ENCODE data around the gene RPL27. TPM values are rescaled to one million over a fixed set of nuclear protein-coding genes. Genes with fewer than 3 reads are reported as not detected.
"Not testable (repeated sequence)": the region's sequence is repeated elsewhere in the genome, so short reads cannot be mapped to it uniquely, and the experiment has no call there.

The RPL27 gene
- total RNA-seq, 4 donors from 2014 or later = 243 to 836 (median 677) TPM

- 82 to 85% methylated on average over 4 to 5 of the region's 5 CpGs for WGBS, 2 donors (ENCODE audit: low coverage in 1 of 2)
- H3K36me3 ChIP-seq = peaks cover 0 to 40% (median 15%) of the 10 kb centered on the region in 4 donors
- DNase-seq = no peak
Observed at GRCh38 chr17:42992872-42993271, 5.3 kb upstream of the RPL27 start.

GRCh38 chr17:42993913-42994312, 4.3 kb upstream of the RPL27 start:
- H3K4me1 ChIP-seq; H3K27me3 ChIP-seq; H3K9me3 ChIP-seq; intact Hi-C loops (cut with DNase I; ENCODE audit: low total_unique reads); H3K27ac ChIP-seq; H3K4me3 ChIP-seq; in situ Hi-C loops (cut with MboI; ENCODE audit: low pct_ligation_motif_present in 1 of 4, low pct_unique_long_range_greater_than_20kb in 1 of 4, low sequenced_read_pairs in 3 of 4); DNase-seq: not testable (repeated sequence)
- H3K36me3 ChIP-seq = peaks cover 0 to 30% (median 9%) of the 10 kb centered on the region in 4 donors
- WGBS, 2 donors (ENCODE audit: low coverage in 1 of 2) = 82% methylated on average over 2 to 10 of the region's 10 CpGs

More at GRCh38 chr17:42992872-42993271, 5.3 kb upstream of the RPL27 start:
- Histone ChIP-seq H3K27me3 (no peaks in the 10 kb centered on the region), H3K27ac (no peak overlapping the region), H3K9me3 (no peaks in the 10 kb centered on the region), H3K4me1 (peaks cover 5 to 7% (median 7%) of the 10 kb centered on the region in 4 donors), H3K4me3 (no peak overlapping the region)
- TF ChIP-seq POLR2A (IDR thresholded peaks at IDR 0.05) = no peak
- no peak for TF ChIP-seq EP300 (IDR thresholded peaks at IDR 0.05; ENCODE audit: low read depth)
- no peak for TF ChIP-seq POLR2AphosphoS5 (IDR thresholded peaks at IDR 0.05)
- TF ChIP-seq CTCF (IDR thresholded peaks at IDR 0.05) = no peak
- intact Hi-C loops (cut with DNase I; ENCODE audit: low total_unique reads) = no loop called here
- in situ Hi-C loops (cut with MboI; ENCODE audit: low pct_ligation_motif_present in 1 of 4, low pct_unique_long_range_greater_than_20kb in 1 of 4, low sequenced_read_pairs in 3 of 4) = no loop called here

GRCh38 chr17:42997390-42997983, 732 bp upstream of the RPL27 start:
- Histone ChIP-seq H3K4me3 (peak overlapping the region in 2 of 4 donors; percentile 8 to 44), H3K9me3 (no peaks in the 10 kb centered on the region), H3K27me3 (no peaks in the 10 kb centered on the region), H3K36me3 (peaks cover 0 to 28% (median 12%) of the 10 kb centered on the region in 4 donors), H3K4me1 (peaks cover 16 to 27% (median 21%) of the 10 kb centered on the region in 4 donors), H3K27ac (peak overlapping the region; percentile 91 to 98 (median 94))
- WGBS, 2 donors (ENCODE audit: low coverage in 1 of 2) = 8% methylated on average over 5 of the region's 5 CpGs; no CpG with 5 or more reads in 1 of the 2 donors
- no peak for DNase-seq
- intact Hi-C loops (cut with DNase I; ENCODE audit: low total_unique reads) (no loop called here), in situ Hi-C loops (cut with MboI; ENCODE audit: low pct_ligation_motif_present in 1 of 4, low pct_unique_long_range_greater_than_20kb in 1 of 4, low sequenced_read_pairs in 3 of 4) (no loop called here)
- TF ChIP-seq EP300 (IDR thresholded peaks at IDR 0.05; ENCODE audit: low read depth) = no peak

GRCh38 chr17:42999003-42999525, 845 bp downstream of the RPL27 start:
- H3K4me1 ChIP-seq = peaks cover 16 to 27% (median 21%) of the 10 kb centered on the region in 4 donors
- DNase-seq = no peak
- in situ Hi-C loops (cut with MboI; ENCODE audit: low pct_ligation_motif_present in 1 of 4, low pct_unique_long_range_greater_than_20kb in 1 of 4, low sequenced_read_pairs in 3 of 4) = no loop called here

GRCh38 chr17:43000894-43001293, 2.7 kb downstream of the RPL27 start:
- peaks cover 16 to 27% (median 21%) of the 10 kb centered on the region in 4 donors for H3K4me1 ChIP-seq
- H3K27me3 ChIP-seq; H3K4me3 ChIP-seq; DNase-seq; H3K9me3 ChIP-seq; intact Hi-C loops (cut with DNase I; ENCODE audit: low total_unique reads); H3K27ac ChIP-seq: not testable (repeated sequence)
- H3K36me3 ChIP-seq = peaks cover 0 to 31% (median 17%) of the 10 kb centered on the region in 4 donors
- WGBS, 2 donors (ENCODE audit: low coverage in 1 of 2) = 90 to 100% methylated on average over 1 to 13 of the region's 13 CpGs
- in situ Hi-C loops (cut with MboI; ENCODE audit: low pct_ligation_motif_present in 1 of 4, low pct_unique_long_range_greater_than_20kb in 1 of 4, low sequenced_read_pairs in 3 of 4) = loop anchor here in 1 of 4 donors (25.0 kb wide), 1 partner anchor 336 kb away; no protein-coding TSS in a partner anchor

More at GRCh38 chr17:42999003-42999525, 845 bp downstream of the RPL27 start:
- TF ChIP-seq CTCF (IDR thresholded peaks at IDR 0.05) (no peak), EP300 (IDR thresholded peaks at IDR 0.05; ENCODE audit: low read depth) (no peak), POLR2AphosphoS5 (IDR thresholded peaks at IDR 0.05) (no peak), POLR2A (IDR thresholded peaks at IDR 0.05) (no peak)
- peak overlapping the region; percentile 62 to 91 (median 71) for H3K4me3 ChIP-seq
- H3K9me3 ChIP-seq = no peaks in the 10 kb centered on the region
- peak overlapping the region; percentile 91 to 98 (median 94) for H3K27ac ChIP-seq
- intact Hi-C loops (cut with DNase I; ENCODE audit: low total_unique reads) = no loop called here
- no peaks in the 10 kb centered on the region for H3K27me3 ChIP-seq
- peaks cover 0 to 31% (median 17%) of the 10 kb centered on the region in 4 donors for H3K36me3 ChIP-seq
- WGBS, 2 donors (ENCODE audit: low coverage in 1 of 2) = 3 to 8% methylated on average over 8 to 10 of the region's 10 CpGs
